IMR-90 (cell line): ENCODE results near the gene ITFG2. TPM values are rescaled to one million over a fixed set of nuclear protein-coding genes. Genes with fewer than 3 reads are reported as not detected.

Experiments used
- ATAC-seq: fragments of 200-7000 bp; cut with Tn5 transposase; 2 replicates; pipeline ENCODE4 v1.9.1; 2020; ENCODE audit warnings: low read depth, mild to moderate bottlenecking, moderate library complexity
- BruUV-seq: library from RNA; stranded (reverse); fragments of 400-500 nt; replicated peaks from 2 replicates; lab custom pipeline; 2021; lab: Mats Ljungman, UMichigan
- CTCF ChIA-PET: fragments of 300-600 bp; formaldehyde crosslinking; extraction: SDS; loops from one replicate; lab custom pipeline; 2021; ENCODE audit warnings: antibody characterized with exemption; lab: Yijun Ruan, JAX
- POLR2A ChIA-PET: fragments of 300-600 bp; sonication (Branson Sonifier 250); formaldehyde crosslinking; loops from one replicate; lab custom pipeline; 2022; ENCODE audit warnings: antibody characterized with exemption; ENCODE audit not compliant: unreplicated experiment; lab: Charles Lee
- DNase-seq: peaks from one replicate; pipeline ENCODE4 v3.0.0; 2013
- H2AFZ ChIP-seq: replicated peaks from 2 replicates; pipeline ENCODE3; 2013; ENCODE audit warnings: low read length, mild to moderate bottlenecking; ENCODE audit not compliant: poor library complexity
- H2AK5ac ChIP-seq: 2 replicates; pipeline ENCODE4 v1.6.1; 2013; ENCODE audit warnings: low read depth, low read length, inconsistent platforms
- H2AK9ac ChIP-seq: replicated peaks from 2 replicates; pipeline ENCODE3; 2013; ENCODE audit warnings: mild to moderate bottlenecking, low read depth, low read length, moderate library complexity; ENCODE audit not compliant: poor library complexity
- H2BK120ac ChIP-seq: 2 replicates; pipeline ENCODE4 v1.6.1; 2013; ENCODE audit warnings: low read depth, low read length, inconsistent platforms
- H2BK15ac ChIP-seq: 3 replicates; pipeline ENCODE4 v1.6.1; 2013; ENCODE audit warnings: low read depth, low read length, inconsistent platforms
- H2BK20ac ChIP-seq: 2 replicates; pipeline ENCODE4 v1.6.1; 2013; ENCODE audit warnings: low read depth, mild to moderate bottlenecking, inconsistent platforms, low read length, moderate library complexity
- H2BK5ac ChIP-seq: 2 replicates; pipeline ENCODE4 v1.6.1; 2013; ENCODE audit warnings: mild to moderate bottlenecking, low read depth, low read length, inconsistent platforms; ENCODE audit not compliant: poor library complexity, severe bottlenecking
- H3K14ac ChIP-seq: replicated peaks from 2 replicates; pipeline ENCODE4 v1.6.1; 2013; ENCODE audit warnings: low read depth, low read length, inconsistent platforms
- H3K18ac ChIP-seq: 2 replicates; pipeline ENCODE4 v1.6.1; 2013; ENCODE audit warnings: low read depth, low read length, control low read depth
- H3K23ac ChIP-seq: 2 replicates; pipeline ENCODE4 v1.6.1; 2013; ENCODE audit warnings: low read depth, low read length, inconsistent platforms
- H3K27ac ChIP-seq: 2 replicates; pipeline ENCODE4 v1.5.1; 2013; ENCODE audit warnings: mild to moderate bottlenecking, control low read depth, low read length; ENCODE audit not compliant: insufficient read depth
- H3K27me3 ChIP-seq: 2 replicates; pipeline ENCODE4 v1.6.1; 2013; ENCODE audit warnings: low read length; ENCODE audit not compliant: control insufficient read depth, insufficient read depth
- H3K36me3 ChIP-seq: 2 replicates; pipeline ENCODE4 v1.6.1; 2013; ENCODE audit warnings: low read length, mixed read lengths; ENCODE audit not compliant: control insufficient read depth, insufficient read depth
- H3K4ac ChIP-seq: 2 replicates; pipeline ENCODE4 v1.6.1; 2013; ENCODE audit warnings: low read depth, low read length, inconsistent platforms
- H3K4me1 ChIP-seq: 2 replicates; pipeline ENCODE4 v1.6.1; 2013; ENCODE audit warnings: low read length, mixed read lengths; ENCODE audit not compliant: control insufficient read depth, insufficient read depth
- H3K4me2 ChIP-seq: 2 replicates; pipeline ENCODE4 v1.6.1; 2013; ENCODE audit warnings: low read depth, mild to moderate bottlenecking, control low read depth, low read length, moderate library complexity
- H3K4me3 ChIP-seq: 2 replicates; pipeline ENCODE4 v1.5.1; 2013; ENCODE audit warnings: low read depth, mild to moderate bottlenecking, control low read depth, low read length, moderate library complexity; ENCODE audit not compliant: insufficient read depth
- H3K56ac ChIP-seq: 2 replicates; pipeline ENCODE4 v1.6.1; 2013; ENCODE audit warnings: low read length, inconsistent platforms; ENCODE audit not compliant: insufficient read depth; ENCODE audit errors: extremely low read depth
- H3K79me1 ChIP-seq, 2 experiments: 2 replicates each; pipeline ENCODE4 v1.6.1; 2013; ENCODE audit warnings: low read length in 2 of 2, inconsistent platforms in 1 of 2, low read depth in 1 of 2
- H3K9ac ChIP-seq: 2 replicates; pipeline ENCODE4 v1.6.1; 2013; ENCODE audit warnings: low read depth, low read length, control low read depth
- H3K9me1 ChIP-seq: 2 replicates; pipeline ENCODE4 v1.6.1; 2013; ENCODE audit warnings: low read length, inconsistent platforms; ENCODE audit not compliant: insufficient read depth
- H3K9me3 ChIP-seq: 2 replicates; pipeline ENCODE4 v1.6.1; 2013; ENCODE audit warnings: low read length; ENCODE audit not compliant: control insufficient read depth, insufficient read depth
- H4K20me1 ChIP-seq: 2 replicates; pipeline ENCODE4 v1.6.1; 2013; ENCODE audit warnings: low read length, inconsistent platforms; ENCODE audit not compliant: insufficient read depth
- H4K5ac ChIP-seq: 2 replicates; pipeline ENCODE4 v1.6.1; 2013; ENCODE audit warnings: mild to moderate bottlenecking, low read depth, low read length, control low read depth
- H4K8ac ChIP-seq, 2 experiments: 2 replicates each; pipeline ENCODE4 v1.6.1; 2013; ENCODE audit warnings: low read depth in 2 of 2, low read length in 2 of 2, control low read depth in 1 of 2, inconsistent platforms in 1 of 2
- H4K91ac ChIP-seq: 2 replicates; pipeline ENCODE4 v1.6.1; 2013; ENCODE audit warnings: low read depth, low read length, inconsistent platforms; ENCODE audit not compliant: insufficient read depth
- BHLHE40 ChIP-seq: fragments of 150-350 bp; IDR thresholded peaks from 2 replicates; pipeline ENCODE4 v1.6.1; 2016; ENCODE audit warnings: mild to moderate bottlenecking, low read depth, low read length
- CEBPB ChIP-seq: IDR thresholded peaks from 2 replicates; pipeline ENCODE4 v1.6.1; 2012; ENCODE audit warnings: low read depth, low read length, improper control_type of control experiment
- CHD1 ChIP-seq: IDR thresholded peaks from 2 replicates; pipeline ENCODE4 v1.6.1; 2012; ENCODE audit warnings: low read depth, low read length, improper control_type of control experiment
- FOS ChIP-seq: fragments of 150-350 bp; IDR thresholded peaks from 2 replicates; pipeline ENCODE4 v1.6.1; 2016; ENCODE audit warnings: low read depth, low read length
- MAFK ChIP-seq: IDR thresholded peaks from 2 replicates; pipeline ENCODE4 v1.6.1; 2012; ENCODE audit warnings: low read depth, low read length, improper control_type of control experiment
- MAZ ChIP-seq: IDR thresholded peaks from 2 replicates; pipeline ENCODE4 v1.6.1; 2012; ENCODE audit warnings: low read depth, mild to moderate bottlenecking, low read length, improper control_type of control experiment, moderate library complexity, borderline replicate concordance
- POLR2A ChIP-seq: IDR thresholded peaks from 2 replicates; pipeline ENCODE4 v1.6.1; 2012; ENCODE audit warnings: mild to moderate bottlenecking, low read depth, low read length
- whole genome bisulfite sequencing, 2 experiments: methylation state at CpG; one replicate each; pipeline versions ENCODE4 v1.1.5 to v1.1.7; 2013; ENCODE audit warnings: missing lambda C conversion rate in 2 of 2; ENCODE audit not compliant: insufficient read length in 1 of 2; ENCODE audit errors: extremely low coverage in 2 of 2; 5-methylcytosine and 5-hydroxymethylcytosine counted together
- dilution Hi-C: fragments of 300-500 bp; cut with HindIII; formaldehyde crosslinking; loops from one replicate; pipeline ENCODE4 v1.14.3; 2018; ENCODE audit warnings: low sequenced_read_pairs; ENCODE audit not compliant: unreplicated experiment
- in situ Hi-C: fragments of 300-500 bp; cut with MboI; formaldehyde crosslinking; loops from 3 replicates; pipeline ENCODE4 v1.14.3; 2019; ENCODE audit warnings: low sequenced_read_pairs, inconsistent platforms, mixed read lengths
- intact Hi-C: fragments of 100-400 bp; cut with micrococcal nuclease; formaldehyde crosslinking; loops from 2 replicates; pipeline ENCODE4 v1.10.0; 2022
- polyA plus RNA-seq, 3 experiments: library from polyadenylated mRNA; depleted of rRNA; stranded (reverse); fragments of >200 nt; gene quantifications; 2 replicates each; pipeline ENCODE4 v1.2.3, GENCODE V29; 2012; ENCODE audit warnings: low replicate concordance in 1 of 3
- total RNA-seq: library from RNA; depleted of rRNA; stranded (reverse); fragments of >200 nt; gene quantifications from 2 replicates; pipeline ENCODE4 v1.2.3, GENCODE V29; 2012
- TF ChIP-seq, protein P1 (sequence below): conservative IDR thresholded peaks from 2 replicates; pipeline ENCODE4 v1.5.1; 2012; ENCODE audit warnings: mild to moderate bottlenecking, low read depth, low read length, improper control_type of control experiment

Gene ITFG2
- total and polyA plus RNA-seq, 2 of the 4 experiments (the other 2 are of a cell fraction): 20.3 to 25.5 TPM

DNA sequence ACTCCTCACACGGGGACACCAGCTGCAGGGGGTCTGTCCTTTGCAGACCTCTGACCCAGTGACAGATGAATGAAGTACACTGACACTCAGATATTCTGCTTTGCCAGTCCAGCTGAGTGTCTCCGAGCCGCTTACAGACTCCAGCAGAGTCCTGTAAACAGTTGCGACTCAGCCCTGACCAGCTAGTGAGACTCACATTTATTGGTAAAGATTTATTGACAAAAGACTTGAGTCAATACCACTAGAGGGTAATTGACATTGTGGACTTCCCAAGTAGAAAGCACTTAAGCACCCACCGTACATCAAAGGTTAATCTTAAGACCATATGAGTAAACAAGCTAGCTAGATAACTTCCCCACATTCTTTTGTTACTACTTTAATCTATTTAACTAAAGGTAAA lies 27.5 kb upstream of the ITFG2 start:
- no peak overlapping the region for H4K91ac ChIP-seq
- H4K5ac ChIP-seq: no peak overlapping the region
- in situ Hi-C loops (no loop called here), dilution Hi-C loops (no loop called here), intact Hi-C loops (no loop called here)
- no peaks in the 10 kb centered on the region for H3K36me3 ChIP-seq
- no peak for DNase-seq
- H3K27me3 ChIP-seq: peaks cover 40% of the 10 kb centered on the region
- H3K79me1 ChIP-seq: no peaks in the 10 kb centered on the region
- no peak overlapping the region for H2AK5ac ChIP-seq
- H4K20me1 ChIP-seq: peaks cover 3% of the 10 kb centered on the region; the same call in 1 of the 2 replicates
- H4K8ac ChIP-seq: no peak overlapping the region
- TF ChIP-seq, protein P1, sequence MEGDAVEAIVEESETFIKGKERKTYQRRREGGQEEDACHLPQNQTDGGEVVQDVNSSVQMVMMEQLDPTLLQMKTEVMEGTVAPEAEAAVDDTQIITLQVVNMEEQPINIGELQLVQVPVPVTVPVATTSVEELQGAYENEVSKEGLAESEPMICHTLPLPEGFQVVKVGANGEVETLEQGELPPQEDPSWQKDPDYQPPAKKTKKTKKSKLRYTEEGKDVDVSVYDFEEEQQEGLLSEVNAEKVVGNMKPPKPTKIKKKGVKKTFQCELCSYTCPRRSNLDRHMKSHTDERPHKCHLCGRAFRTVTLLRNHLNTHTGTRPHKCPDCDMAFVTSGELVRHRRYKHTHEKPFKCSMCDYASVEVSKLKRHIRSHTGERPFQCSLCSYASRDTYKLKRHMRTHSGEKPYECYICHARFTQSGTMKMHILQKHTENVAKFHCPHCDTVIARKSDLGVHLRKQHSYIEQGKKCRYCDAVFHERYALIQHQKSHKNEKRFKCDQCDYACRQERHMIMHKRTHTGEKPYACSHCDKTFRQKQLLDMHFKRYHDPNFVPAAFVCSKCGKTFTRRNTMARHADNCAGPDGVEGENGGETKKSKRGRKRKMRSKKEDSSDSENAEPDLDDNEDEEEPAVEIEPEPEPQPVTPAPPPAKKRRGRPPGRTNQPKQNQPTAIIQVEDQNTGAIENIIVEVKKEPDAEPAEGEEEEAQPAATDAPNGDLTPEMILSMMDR: no peak
- no peak for TF ChIP-seq MAFK
- no peak for TF ChIP-seq CHD1
- no peak for TF ChIP-seq MAZ
- no peak for TF ChIP-seq BHLHE40
- no peak for TF ChIP-seq FOS
- TF ChIP-seq POLR2A: no peak
- TF ChIP-seq CEBPB: no peak
- H3K14ac ChIP-seq: no peak overlapping the region
- ATAC-seq: no peak
- no peak overlapping the region for H3K23ac ChIP-seq
- H2BK15ac ChIP-seq: no peak overlapping the region
- H3K9me3 ChIP-seq: no peaks in the 10 kb centered on the region
- H3K56ac ChIP-seq: no peak overlapping the region
- H2BK20ac ChIP-seq: no peak overlapping the region
- H3K18ac ChIP-seq: no peak overlapping the region
- no peak overlapping the region for H2AFZ ChIP-seq
- no peak overlapping the region for H3K4me3 ChIP-seq
- CTCF ChIA-PET: interaction anchor here (1.9 kb wide), 1 partner anchor 45 kb away, joined by 8 read pairs; no protein-coding TSS in a partner anchor
- WGBS, 2 experiments: no CpG with 5 or more reads among the region's 5 CpGs
- H3K27ac ChIP-seq: no peak overlapping the region
- H3K4me2 ChIP-seq: no peak overlapping the region
- no peak overlapping the region for H2BK120ac ChIP-seq
- POLR2A ChIA-PET: no interaction called here
- H3K4ac ChIP-seq: no peak overlapping the region
- no TSS peak for BruUV-seq
- no peak overlapping the region for H2BK5ac ChIP-seq
- H3K9ac ChIP-seq: no peak overlapping the region
- H2AK9ac ChIP-seq: no peak overlapping the region
- no peaks in the 10 kb centered on the region for H3K9me1 ChIP-seq
- H3K4me1 ChIP-seq: no peaks in the 10 kb centered on the region
